BLaER1 treated with 17β-estradiol and CSF1 and Interleukin-3, amounts not matched to agents 10 nM and 100 nM (cell line): ENCODE results near the gene PNLIPRP1.

Experiments
- H3K27ac ChIP-seq, 11 experiments: shearing (Covaris generic); formaldehyde crosslinking; 2 replicates each; pipeline ENCODE4 v1.8.1; 2022
- H3K27me3 ChIP-seq, 11 experiments: shearing (Covaris generic); formaldehyde crosslinking; 2 replicates each; pipeline ENCODE4 v1.8.1; 2022
- H3K36me3 ChIP-seq, 11 experiments: shearing (Covaris generic); formaldehyde crosslinking; 2 replicates each; pipeline ENCODE4 v1.8.1; 2022
- H3K4me1 ChIP-seq, 10 experiments: shearing (Covaris generic); formaldehyde crosslinking; 2 replicates each; pipeline ENCODE4 v1.8.1; 2022
- H3K4me2 ChIP-seq, 11 experiments: shearing (Covaris generic); formaldehyde crosslinking; 2 replicates each; pipeline ENCODE4 v1.8.1; 2022
- H3K4me3 ChIP-seq, 10 experiments: shearing (Covaris generic); formaldehyde crosslinking; 2 replicates each; pipeline ENCODE4 v1.8.1; 2022
- H3K9ac ChIP-seq, 11 experiments: shearing (Covaris generic); formaldehyde crosslinking; 2 replicates each; pipeline ENCODE4 v1.8.1; 2022
- H3K9me3 ChIP-seq, 11 experiments: shearing (Covaris generic); formaldehyde crosslinking; replicated peaks in 1 of 11; 2 replicates each; pipeline ENCODE4 v1.8.1; 2022
- H4K20me1 ChIP-seq, 11 experiments: shearing (Covaris generic); formaldehyde crosslinking; 2 replicates each; pipeline ENCODE4 v1.8.1; 2022
- Cebpa-rat ChIP-seq, 11 experiments: shearing (Covaris generic); IDR thresholded peaks; 2 replicates each; pipeline ENCODE4 v1.8.1; 2022

Gene PNLIPRP1

GRCh38 chr10:116621934-116622655, 31.3 kb downstream of the PNLIPRP1 start:
- Histone ChIP-seq H3K27me3 (no peaks in the 10 kb centered on the region), H3K27ac (no peak overlapping the region), H3K9ac (no peak overlapping the region), H3K4me1 (no peaks in the 10 kb centered on the region), H3K4me3 (no peak overlapping the region), H3K9me3 (peaks cover 0 to 6% (median under 1%) of the 10 kb centered on the region in 11 experiments; a peak in 1 of 22 replicates), H3K4me2 (no peak overlapping the region), H4K20me1 (no peaks in the 10 kb centered on the region), H3K36me3 (no peaks in the 10 kb centered on the region)
- TF ChIP-seq Cebpa-rat (IDR thresholded peaks at IDR 0.05) = no peak

- Histone ChIP-seq H4K20me1 (no peaks in the 10 kb centered on the region), H3K27ac (no peak overlapping the region), H3K27me3 (no peaks in the 10 kb centered on the region), H3K9me3 (peaks cover 0 to 16% (median 8%) of the 10 kb centered on the region in 11 experiments; a peak in 11 of 22 replicates), H3K36me3 (no peaks in the 10 kb centered on the region), H3K4me1 (no peaks in the 10 kb centered on the region), H3K4me2 (no peak overlapping the region), H3K9ac (no peak overlapping the region), H3K4me3 (no peak overlapping the region)
- TF ChIP-seq Cebpa-rat (IDR thresholded peaks at IDR 0.05) = no peak
Observed at GRCh38 chr10:116625845-116626244, 35.1 kb downstream of the PNLIPRP1 start.

GRCh38 chr10:116626815-116627214, 36.1 kb downstream of the PNLIPRP1 start:
- H4K20me1 ChIP-seq = no peaks in the 10 kb centered on the region
- no peak overlapping the region for H3K4me3 ChIP-seq
- no peak overlapping the region for H3K27ac ChIP-seq
- H3K9ac ChIP-seq = no peak overlapping the region
- H3K36me3 ChIP-seq = no peaks in the 10 kb centered on the region
- H3K9me3 ChIP-seq = peaks cover 0 to 16% (median 8%) of the 10 kb centered on the region in 11 experiments; a peak in 11 of 22 replicates
- H3K27me3 ChIP-seq = no peaks in the 10 kb centered on the region
- no peaks in the 10 kb centered on the region for H3K4me1 ChIP-seq
- no peak for TF ChIP-seq Cebpa-rat (IDR thresholded peaks at IDR 0.05)
- no peak overlapping the region for H3K4me2 ChIP-seq

GRCh38 chr10:116627386-116627933, 36.7 kb downstream of the PNLIPRP1 start:
- no peaks in the 10 kb centered on the region for H3K27me3 ChIP-seq
- H3K36me3 ChIP-seq = no peaks in the 10 kb centered on the region
- H4K20me1 ChIP-seq = no peaks in the 10 kb centered on the region
- TF ChIP-seq Cebpa-rat (IDR thresholded peaks at IDR 0.05) = no peak
- H3K9ac ChIP-seq = no peak overlapping the region
- H3K9me3 ChIP-seq = peaks cover 0 to 16% (median 8%) of the 10 kb centered on the region in 11 experiments; a peak in 11 of 22 replicates
- no peak overlapping the region for H3K4me3 ChIP-seq
- H3K27ac ChIP-seq = no peak overlapping the region
- no peak overlapping the region for H3K4me2 ChIP-seq
- H3K4me1 ChIP-seq = no peaks in the 10 kb centered on the region

- no peaks in the 10 kb centered on the region for H3K4me1 ChIP-seq
- no peak overlapping the region for H3K9ac ChIP-seq
- no peaks in the 10 kb centered on the region for H4K20me1 ChIP-seq
- no peak overlapping the region for H3K4me3 ChIP-seq
- TF ChIP-seq Cebpa-rat (IDR thresholded peaks at IDR 0.05) = no peak
- H3K4me2 ChIP-seq = no peak overlapping the region
- peaks cover 0 to 16% (median 8%) of the 10 kb centered on the region in 11 experiments; a peak in 11 of 22 replicates for H3K9me3 ChIP-seq
- no peaks in the 10 kb centered on the region for H3K36me3 ChIP-seq
- no peak overlapping the region for H3K27ac ChIP-seq
- no peaks in the 10 kb centered on the region for H3K27me3 ChIP-seq
Observed at GRCh38 chr10:116629340-116629739, 38.6 kb downstream of the PNLIPRP1 start.

- no peak for TF ChIP-seq Cebpa-rat (IDR thresholded peaks at IDR 0.05)
- no peak overlapping the region for H3K4me2 ChIP-seq
- no peak overlapping the region for H3K4me3 ChIP-seq
- H4K20me1 ChIP-seq = no peaks in the 10 kb centered on the region
- H3K36me3 ChIP-seq = no peaks in the 10 kb centered on the region
- no peaks in the 10 kb centered on the region for H3K27me3 ChIP-seq
- no peak overlapping the region for H3K9ac ChIP-seq
- H3K9me3 ChIP-seq = peaks cover 0 to 16% (median 8%) of the 10 kb centered on the region in 11 experiments; a peak in 11 of 22 replicates
- H3K4me1 ChIP-seq = no peaks in the 10 kb centered on the region
- H3K27ac ChIP-seq = no peak overlapping the region
Observed at GRCh38 chr10:116630020-116630419, 39.3 kb downstream of the PNLIPRP1 start.

GRCh38 chr10:116631871-116632295, 41.1 kb downstream of the PNLIPRP1 start:
- no peaks in the 10 kb centered on the region for H4K20me1 ChIP-seq
- H3K9me3 ChIP-seq = peaks cover 0 to 12% (median 8%) of the 10 kb centered on the region in 11 experiments; a peak in 11 of 22 replicates
- no peak overlapping the region for H3K27ac ChIP-seq
- TF ChIP-seq Cebpa-rat (IDR thresholded peaks at IDR 0.05) = no peak
- H3K36me3 ChIP-seq = no peaks in the 10 kb centered on the region
- H3K4me1 ChIP-seq = no peaks in the 10 kb centered on the region
- 0 out of 22 replicates have a peak, but pooled peaks cover 0 to 6% (median 0%) of the 10 kb centered on the region in 11 experiments for H3K27me3 ChIP-seq
- no peak overlapping the region for H3K4me3 ChIP-seq
- H3K4me2 ChIP-seq = no peak overlapping the region
- H3K9ac ChIP-seq = no peak overlapping the region

GRCh38 chr10:116632596-116633215, 41.9 kb downstream of the PNLIPRP1 start:
- Histone ChIP-seq H3K36me3 (no peaks in the 10 kb centered on the region), H3K4me3 (no peak overlapping the region), H4K20me1 (no peaks in the 10 kb centered on the region), H3K9me3 (peaks cover 0 to 3% (median 1%) of the 10 kb centered on the region in 11 experiments; a peak in 11 of 22 replicates), H3K27ac (no peak overlapping the region), H3K9ac (no peak overlapping the region), H3K4me1 (peaks cover 0 to 3% (median under 1%) of the 10 kb centered on the region in 10 experiments; a peak in 5 of 20 replicates), H3K27me3 (0 out of 22 replicates have a peak, but pooled peaks cover 0 to 8% (median 0%) of the 10 kb centered on the region in 11 experiments), H3K4me2 (no peak overlapping the region)
- no peak for TF ChIP-seq Cebpa-rat (IDR thresholded peaks at IDR 0.05)

GRCh38 chr10:116633216-116633600, 42.4 kb downstream of the PNLIPRP1 start:
- Histone ChIP-seq H3K4me3 (no peak overlapping the region), H3K4me2 (no peak overlapping the region), H3K9me3 (no peaks in the 10 kb centered on the region), H3K27ac (no peak overlapping the region), H3K9ac (no peak overlapping the region), H3K36me3 (no peaks in the 10 kb centered on the region), H3K4me1 (peaks cover 0 to 8% (median 3%) of the 10 kb centered on the region in 10 experiments; a peak in 5 of 20 replicates), H3K27me3 (0 out of 22 replicates have a peak, but pooled peaks cover 0 to 8% (median 0%) of the 10 kb centered on the region in 11 experiments), H4K20me1 (no peaks in the 10 kb centered on the region)
- TF ChIP-seq Cebpa-rat (IDR thresholded peaks at IDR 0.05) = no peak
